D341Med (cell line): Measurements from ENCODE around the gene THSD4.

Experiments
- DNase-seq: peaks from one replicate; pipeline ENCODE4 v3.0.0; 2012; ENCODE audit warnings: low spot score

The THSD4 gene

DNA sequence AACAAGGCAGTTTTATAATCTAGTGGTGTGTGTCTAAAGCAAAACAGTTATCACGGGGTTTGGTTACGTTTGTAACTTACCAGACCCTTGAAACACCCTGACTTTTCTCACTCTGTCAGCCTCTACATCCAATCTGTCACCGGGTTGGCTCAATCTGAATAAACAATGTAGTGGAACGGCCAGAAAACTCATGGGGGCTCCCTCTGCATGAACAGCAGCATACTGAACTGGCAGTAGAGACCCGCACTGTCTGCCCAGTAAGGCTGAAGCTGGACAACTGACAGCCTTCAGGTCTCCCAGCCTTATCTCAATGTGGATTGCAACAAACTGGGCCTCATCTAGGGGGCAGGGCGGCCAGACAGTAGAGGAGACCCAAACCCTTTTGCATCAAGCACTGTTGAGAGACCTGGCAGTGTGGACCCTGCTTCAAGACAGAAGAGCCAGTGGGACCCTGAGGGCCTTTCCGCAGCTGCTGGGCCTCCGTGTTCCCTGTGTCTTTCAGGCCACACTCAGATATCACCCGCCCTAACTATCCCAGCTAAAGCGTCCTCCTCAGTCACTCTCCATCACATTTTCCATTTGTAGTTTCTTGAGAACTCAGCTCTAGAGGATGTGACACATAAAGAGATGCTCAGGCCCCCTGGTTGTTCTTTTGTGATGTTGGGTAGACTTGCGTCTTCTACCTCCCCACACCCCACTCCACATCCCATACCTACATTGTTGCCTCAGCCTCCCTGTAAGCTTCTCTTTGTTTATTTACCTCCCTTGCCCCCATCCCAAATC is 513.9 kb downstream of the THSD4 start:
- no peak for DNase-seq

DNA sequence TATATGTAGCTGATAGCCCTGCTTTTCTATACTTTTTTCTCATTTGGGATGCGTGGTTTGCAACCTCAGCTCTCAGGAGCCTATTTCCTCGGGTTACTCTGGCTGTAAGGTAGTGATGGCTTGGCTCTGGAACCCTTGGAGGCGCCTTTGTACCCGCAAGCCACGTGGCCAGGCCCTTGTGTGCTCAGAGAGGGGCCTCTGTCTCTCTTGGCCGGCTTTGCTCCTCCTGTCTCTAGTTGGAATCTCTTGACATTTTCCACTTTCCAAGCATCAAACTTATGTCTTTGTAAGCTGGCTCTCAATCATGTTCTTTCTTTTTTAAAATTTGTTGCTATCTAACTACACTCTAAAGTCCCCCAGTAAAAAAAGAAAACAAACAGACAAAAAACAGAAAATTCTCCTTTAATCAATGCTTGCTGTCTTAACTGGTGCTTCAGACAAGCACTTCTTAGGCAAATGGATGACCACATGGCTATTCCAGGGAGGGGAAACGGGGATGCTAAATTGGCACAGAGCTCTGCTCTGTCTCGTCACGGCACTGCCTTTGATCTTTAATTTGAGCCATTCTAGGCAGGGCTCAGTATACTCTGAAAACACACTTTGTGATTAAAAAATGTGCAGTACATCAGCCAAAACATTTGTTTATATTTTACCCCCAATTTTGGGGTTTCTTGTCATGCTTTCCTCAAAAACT is 514.7 kb downstream of the THSD4 start:
- DNase-seq = no peak

DNA sequence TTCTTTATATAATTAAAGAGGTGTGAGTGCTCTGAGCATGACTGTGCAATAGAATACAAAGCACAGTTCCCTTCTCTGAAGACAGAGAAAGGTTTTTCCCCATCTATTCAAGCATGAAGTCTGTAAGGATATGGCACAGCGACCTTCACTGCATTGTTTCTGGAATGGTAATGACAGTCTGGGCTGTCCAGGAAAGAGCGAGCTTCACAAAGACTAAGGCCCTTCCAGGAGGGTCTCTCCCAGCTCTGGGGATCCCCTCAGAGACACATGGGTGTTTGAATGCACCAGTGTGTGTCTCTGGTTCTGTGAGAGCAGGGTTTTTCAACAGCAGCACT is 515.2 kb downstream of the THSD4 start:
- no peak for DNase-seq

DNA sequence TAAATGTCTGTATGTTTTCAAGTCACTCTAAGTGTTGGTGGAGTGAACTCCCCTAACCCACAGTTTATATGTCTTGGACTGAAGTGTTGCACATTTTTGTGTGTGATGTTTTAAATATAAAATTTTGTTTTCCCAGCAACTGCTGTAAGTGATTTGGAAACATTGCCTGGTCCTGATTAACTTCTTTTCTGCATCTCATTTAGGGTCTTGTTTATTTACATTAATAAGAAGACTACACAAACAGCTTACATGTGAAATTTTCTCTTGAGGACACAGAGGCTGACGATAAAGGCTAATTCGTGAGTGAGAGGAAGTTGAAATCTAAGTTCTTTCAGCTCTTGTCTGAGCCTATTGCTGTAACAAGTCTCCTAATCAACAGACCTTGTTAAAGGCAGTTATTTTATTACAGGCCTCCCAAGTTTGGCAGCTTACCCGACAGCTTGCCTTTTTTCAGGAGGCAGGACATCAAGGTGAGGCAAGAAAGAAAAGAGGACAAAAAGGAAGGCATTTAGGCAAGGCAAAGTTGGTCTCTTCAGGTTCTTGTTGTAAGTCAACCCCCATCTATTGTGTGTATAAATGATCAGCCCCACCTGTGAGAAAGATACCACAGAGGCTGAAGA is 517.4 kb downstream of the THSD4 start:
- no peak for DNase-seq

DNA sequence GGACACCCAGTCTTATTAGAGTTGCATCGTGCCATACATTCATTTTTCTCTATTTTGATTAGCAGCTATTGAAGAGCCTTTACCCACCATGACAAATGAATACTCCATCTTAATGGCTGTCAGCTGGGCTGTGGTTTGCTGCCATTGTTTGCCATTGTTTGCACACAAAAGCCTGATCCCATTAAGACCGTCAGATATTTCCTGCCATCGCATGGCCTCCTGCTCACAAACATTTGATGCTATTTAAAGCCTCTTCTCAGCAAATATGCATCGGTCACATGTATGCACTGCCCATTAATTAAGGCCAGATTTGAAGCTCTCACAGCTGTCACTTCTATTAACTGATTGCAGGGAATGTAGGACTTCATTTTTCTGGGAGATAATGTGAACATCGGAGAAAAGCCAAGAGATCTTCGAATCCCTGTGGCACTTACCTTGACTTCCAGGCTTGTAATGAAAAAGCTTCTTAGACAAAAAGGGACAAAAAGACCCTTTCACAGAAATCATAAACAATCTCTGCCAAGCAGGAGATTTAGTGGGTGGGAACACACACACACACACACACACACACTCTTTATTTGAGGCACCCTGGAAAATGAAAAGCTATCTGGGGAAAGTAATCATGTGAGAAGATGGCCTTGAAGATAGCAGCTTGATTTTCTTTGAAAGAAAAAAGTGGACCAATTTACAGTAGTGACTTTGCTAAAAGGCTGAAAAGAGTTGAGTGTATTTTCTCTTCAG is 519.7 kb downstream of the THSD4 start:
- no peak for DNase-seq

DNA sequence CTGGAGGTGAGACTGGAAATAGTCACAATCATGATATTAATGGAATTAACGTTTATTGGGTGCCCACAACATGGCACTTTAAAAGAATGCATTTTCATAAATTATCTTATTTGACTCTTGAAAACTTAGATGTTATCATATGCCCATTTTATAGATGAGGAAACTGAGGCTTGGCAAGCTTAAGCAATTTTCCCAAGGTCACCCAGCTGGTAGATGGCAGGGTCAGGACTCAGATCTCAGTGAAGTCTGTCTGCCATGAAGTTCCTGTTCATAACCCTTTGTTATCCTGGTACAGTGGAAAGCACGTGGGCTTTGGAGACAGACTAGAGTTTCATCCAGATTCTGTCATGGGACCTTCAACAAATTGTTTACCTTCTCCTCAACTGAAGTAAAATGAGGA is 520.5 kb downstream of the THSD4 start:
- DNase-seq = no peak

DNA sequence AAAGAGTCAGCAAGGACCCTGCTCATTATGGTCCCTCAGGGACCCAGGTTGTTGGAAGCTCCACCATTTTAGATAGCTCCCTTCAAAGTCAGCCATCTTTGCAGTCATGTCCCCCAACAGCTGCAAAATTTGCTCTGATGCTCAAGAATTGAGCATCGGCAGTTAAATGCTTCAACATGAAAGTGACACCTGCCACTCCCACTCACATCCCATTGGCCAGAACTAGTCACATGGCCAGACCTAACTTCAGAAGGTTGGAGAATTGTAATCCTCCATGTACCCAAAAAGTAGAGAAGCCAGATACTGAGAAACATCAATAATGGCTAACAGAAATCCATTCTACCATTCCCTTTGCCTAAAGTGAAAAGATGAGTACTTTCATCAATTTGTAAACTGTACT is 523.6 kb downstream of the THSD4 start:
- no peak for DNase-seq

DNA sequence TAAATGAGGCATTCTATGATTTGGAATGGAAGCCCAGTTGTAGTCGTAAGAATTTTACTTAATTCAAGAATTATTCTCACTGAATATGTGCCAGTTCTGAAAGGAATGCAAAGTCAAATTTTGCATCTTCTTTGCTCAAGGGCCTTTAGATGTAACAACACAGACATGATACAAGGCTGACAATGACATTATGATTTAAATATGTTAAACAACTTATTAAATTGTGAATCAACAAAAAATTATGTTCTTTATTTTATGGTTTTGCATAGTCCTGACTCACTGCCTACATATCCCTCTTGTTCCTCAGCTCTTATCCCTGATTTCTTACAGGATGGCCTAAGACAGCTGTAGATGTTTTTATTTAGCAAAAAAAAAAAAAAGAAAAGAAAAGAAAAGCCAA is 524.2 kb downstream of the THSD4 start:
- DNase-seq = no peak

DNA sequence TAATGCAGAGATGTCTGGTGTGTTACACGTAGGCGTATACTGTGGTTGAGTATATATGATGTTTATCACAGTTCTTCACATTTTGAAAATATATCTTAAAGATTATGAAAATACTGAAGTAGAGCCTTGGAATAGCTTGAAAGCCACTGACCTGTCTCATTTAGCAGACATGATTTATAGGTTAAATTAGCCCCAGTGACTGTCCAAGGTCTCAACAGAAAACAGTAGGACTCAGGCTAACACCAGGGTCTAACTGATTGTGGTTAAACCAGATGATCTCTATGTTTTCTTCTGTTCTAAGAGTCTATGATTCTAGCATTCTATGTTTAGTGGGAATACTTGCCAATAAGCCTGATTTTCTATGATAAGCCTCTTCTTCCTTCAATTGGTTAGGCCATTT is 528.6 kb downstream of the THSD4 start:
- DNase-seq = no peak

DNA sequence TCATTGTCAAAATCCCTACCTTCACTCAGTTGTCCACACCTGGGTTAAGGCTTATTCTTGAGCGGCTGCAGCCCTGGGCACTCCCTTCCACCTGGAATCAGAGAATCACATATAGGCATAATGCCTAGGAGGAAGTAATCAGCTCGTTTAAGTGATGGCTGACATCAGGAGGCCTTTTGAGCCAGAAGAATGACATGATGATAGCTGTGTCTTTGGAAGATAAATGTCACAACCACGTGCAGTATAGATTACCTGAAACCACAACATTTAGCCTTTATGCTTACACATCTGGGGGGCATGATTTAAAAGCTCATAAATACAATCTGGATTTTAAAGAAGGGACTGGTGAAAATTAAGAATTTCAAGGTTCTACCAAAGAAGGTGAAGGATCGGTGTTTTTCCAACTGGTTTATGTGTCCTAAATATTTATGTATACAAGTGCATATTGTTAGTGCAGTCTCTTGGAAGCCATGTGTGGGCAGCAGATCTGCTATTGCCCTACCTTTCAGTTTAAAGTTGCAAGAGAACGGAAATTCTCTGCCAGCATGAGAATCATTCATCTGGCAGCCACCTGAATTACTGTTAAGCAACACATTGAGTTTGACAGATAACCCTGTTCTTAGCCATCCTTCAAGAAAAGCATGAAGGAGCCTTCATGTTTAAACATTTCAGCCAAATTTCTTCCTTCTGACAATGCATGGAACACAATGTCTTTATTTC is 531.7 kb downstream of the THSD4 start:
- DNase-seq = no peak

DNA sequence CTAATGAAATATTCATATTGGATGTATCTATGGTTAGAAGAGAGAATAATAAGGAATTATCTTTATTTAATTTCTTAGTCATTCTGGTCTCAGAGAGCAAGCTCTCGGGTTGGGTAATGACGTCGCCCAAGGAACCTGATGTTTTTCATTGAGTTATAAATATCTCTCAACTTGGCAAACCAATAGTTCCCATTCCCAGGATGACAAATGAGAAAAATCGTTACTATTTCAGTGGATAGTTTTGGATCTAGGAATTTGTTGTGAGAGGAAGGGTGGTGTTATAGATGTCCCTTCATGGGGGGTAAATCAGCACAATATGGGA is 532.2 kb downstream of the THSD4 start:
- DNase-seq = no peak

DNA sequence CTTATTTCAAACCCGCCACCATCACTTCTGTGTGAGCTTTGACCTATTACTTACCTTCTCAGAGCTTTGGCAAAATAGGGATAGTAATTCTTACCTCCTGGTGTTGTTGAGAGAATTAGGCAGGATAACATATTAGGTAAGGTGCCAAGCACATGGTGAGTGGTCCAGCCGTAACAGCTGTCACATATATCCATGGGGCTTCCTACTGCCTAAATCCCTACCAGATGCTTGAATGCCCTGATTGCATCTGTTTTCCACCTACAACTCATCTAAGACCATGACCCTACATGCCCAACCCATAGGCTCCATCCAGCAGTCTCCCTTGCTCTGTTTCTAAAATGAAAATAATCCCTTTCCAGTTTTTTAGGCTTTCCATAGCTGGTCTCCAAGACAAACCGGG is 532.8 kb downstream of the THSD4 start:
- no peak for DNase-seq

DNA sequence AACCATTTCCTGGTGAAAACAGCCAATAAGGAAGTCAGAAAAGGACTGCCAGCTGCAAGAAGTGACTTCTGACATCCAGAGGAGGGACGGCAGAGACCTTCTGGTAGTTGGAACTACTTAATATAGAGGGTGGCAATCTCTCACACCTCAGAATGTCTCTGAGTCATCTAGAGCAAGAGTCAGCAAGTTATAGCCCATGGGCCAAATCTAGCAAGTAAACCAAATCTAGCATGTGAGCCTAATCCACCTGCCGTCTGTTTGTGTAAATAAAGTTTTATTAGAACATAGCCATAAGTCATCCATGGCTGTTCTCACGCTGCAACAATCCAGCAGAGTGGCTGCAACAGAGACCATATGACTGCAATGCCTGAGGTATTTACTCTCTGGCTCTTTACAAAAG is 534.6 kb downstream of the THSD4 start:
- no peak for DNase-seq

DNA sequence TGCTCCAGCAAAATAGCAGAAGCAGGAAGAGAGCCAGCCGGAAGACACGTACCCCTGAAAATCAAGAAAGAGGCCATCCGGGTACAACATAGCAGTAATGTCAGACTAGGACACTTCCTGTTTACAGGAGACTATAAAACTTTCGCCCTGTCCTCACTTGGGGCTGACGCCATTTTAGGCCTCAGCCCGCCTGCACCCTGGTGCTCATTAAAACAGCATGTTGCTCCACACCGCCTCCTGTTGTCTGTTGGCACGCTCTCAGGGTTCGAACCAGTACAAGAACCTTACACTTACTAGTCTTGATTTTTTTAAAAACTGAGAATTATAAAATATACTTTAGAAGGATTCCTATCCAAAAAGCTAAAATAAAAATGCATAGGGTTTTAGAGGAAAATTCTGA is 535.3 kb downstream of the THSD4 start:
- no peak for DNase-seq

DNA sequence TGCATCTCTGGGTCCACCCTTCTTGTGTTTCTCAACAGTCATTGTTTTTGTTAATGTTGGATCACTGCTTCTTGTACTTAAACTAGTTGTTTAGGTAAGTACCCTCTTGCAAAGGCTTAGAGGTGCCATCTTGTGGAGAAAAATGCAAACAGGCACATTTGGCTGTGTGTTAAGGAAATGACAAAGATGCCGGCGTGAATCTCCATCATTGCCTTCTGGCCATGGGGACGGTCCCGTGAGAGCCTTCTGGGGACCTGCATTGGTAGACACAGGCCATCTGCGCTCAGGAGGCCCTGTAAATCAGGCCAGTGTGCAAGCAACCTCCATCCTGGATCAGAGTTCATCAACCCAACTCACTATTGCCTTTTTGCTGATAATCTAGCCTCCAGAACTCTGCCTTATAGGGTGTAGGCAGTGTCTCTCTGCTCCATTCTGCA is 536.5 kb downstream of the THSD4 start:
- no peak for DNase-seq

DNA sequence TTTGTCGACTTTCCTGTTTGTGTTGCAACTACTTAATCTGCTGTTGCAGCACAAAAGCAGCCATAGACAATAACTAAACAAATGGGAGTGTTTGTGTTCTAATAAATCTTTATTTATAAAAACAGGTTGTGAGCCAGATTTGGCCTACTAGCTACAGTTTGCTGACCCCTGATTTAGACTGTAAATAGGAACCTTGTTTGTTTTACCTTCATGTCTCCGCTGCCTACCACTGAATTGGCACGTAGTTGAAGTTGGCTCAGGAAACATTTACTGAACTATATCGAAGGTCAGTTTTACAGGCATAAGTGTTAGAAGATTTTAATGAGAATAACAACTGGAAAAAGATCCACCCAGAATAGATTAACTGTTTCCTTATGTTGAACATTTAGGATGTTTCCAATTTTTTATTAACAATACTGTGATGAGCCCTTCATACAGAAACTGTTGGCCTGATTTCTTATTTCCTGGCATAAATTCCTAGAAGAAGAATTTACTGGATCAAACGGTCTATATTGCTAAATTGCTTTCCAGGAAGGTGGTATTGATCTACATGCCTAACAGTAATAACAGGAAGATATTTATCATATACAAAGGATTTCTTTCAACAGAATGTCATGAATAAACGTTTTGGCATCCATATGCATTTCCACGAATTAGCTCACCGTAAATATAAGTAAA is 538.9 kb downstream of the THSD4 start:
- no peak for DNase-seq

DNA sequence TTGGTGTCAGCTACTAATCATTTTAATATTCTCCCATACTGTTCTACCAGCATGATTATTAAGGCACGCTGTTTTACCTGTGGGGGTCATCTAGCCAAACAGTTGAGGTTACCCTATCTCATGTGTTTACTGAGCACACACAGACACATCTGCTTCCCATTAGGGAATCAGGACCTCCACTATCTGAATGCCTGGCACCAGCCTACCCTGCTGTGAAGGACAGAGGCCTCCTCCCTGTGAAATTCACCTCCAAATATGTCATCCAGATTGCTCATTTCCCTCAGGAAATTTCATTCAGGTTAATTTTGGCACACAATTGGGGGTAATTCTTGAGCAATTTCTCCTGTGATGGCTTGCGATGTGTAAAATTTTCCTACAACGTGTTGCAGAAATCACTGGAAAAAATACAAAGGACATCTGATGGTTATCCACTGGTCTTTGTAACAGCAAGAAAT is 539.5 kb downstream of the THSD4 start:
- no peak for DNase-seq

DNA sequence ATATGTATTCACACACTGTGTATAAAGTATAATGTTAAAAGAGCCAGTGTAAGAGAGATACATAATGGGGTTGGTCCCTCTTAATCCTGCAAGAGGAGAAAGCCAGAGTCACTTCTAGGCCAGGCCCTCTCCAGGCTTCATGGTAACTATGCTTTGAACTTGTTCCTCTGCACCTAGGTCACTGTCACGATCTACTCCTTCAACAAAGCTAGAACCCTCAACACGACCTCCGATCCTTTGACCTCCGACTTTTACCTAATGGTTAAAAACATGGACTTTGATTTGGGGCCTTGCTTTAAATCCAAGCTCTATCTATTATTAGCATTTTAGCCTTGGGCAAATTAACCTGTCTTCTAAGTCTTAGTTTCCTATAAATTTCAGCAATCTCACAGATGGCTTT is 541.2 kb downstream of the THSD4 start:
- no peak for DNase-seq

DNA sequence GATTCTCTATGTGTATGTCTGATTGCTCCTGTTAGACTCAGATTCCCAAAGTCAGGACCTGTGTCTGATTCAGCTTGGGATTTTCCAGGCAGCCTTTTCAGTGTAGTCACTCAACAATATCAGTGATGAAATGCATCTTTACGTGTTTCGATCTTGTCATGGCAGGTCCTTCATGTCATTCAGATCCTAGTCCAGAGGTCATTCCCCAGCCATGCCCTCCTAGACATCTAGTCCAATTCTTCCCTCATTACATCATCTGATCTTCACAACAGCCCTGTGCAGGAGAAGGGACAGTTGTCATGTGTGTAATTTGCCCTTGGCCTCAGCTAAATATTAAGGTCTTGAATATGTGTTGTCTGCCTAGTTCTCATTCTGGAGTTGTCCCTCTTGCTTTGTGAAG is 541.9 kb downstream of the THSD4 start:
- no peak for DNase-seq

DNA sequence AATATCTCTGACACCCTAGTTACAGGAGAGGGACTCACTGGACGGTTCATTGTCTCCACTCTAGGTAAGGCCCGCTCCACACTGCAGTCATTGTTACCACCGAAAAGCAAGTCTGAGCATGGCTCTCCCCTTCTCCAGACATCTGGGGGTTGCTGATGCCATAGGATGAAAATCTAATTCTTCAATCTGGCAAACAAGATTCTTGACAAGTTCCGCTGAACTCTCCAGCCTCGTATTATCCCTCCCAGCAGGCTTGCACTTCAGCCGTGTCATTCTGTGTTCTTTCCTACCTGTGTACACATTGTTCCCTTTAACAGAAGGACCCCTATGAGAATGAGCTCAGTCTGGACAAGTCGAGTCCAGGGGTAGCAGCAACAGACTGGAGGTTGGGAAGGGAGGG is 542.8 kb downstream of the THSD4 start:
- DNase-seq = no peak

DNA sequence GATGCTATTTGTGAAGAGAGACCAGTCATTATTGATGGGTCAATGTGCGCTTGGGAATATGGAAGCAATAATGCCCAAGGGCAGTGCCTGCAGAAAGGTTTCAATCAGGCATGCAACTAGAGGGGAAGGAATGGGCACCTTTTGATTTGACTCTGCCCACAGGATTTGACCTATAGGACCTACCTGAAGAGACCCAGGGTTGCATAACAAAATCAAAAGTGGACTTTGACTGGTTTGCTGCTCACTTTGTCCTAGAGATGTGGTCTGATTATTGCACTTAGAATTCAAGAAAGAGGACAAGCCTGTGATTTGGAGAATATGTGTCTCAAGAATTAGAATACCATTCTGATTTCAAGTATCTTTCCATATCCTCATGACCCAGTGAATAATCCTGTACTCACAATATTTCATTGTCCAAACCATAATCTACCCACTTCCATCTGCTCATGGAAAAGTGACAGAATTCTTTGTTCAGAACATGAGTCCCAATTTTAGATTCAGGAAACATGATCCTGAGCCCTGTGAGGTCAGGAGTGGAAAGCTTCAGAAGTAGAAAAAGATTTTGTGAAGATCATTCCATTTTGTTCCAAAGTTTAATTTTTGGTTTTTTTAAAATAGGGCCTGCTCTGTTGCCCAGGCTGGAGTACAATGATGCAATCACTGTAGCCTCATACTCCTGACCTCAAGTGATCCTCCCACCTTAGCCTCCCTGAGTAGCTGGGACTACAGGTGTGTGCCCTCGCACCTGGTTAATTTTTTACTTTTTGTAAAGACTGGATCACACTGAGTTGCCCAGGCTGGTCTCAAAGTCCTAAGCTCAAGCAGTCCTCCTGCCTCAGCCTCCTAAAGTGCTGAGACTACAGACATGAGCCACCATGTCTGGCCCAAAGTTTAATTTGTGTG is 543.8 kb downstream of the THSD4 start:
- no peak for DNase-seq
